HEK293T (cell line): ENCODE measurements around the gene KIRREL1.

ENCODE experiments used
- CTCF ChIA-PET: fragments of 350-600 bp; formaldehyde crosslinking; extraction: SDS; loops from one replicate; lab custom pipeline; 2021; ENCODE audit warnings: antibody characterized with exemption, inconsistent platforms; lab: Yijun Ruan, JAX
- POLR2A ChIA-PET: fragments of 350-600 bp; formaldehyde crosslinking; extraction: SDS; loops from one replicate; lab custom pipeline; 2020; ENCODE audit warnings: antibody characterized with exemption, inconsistent platforms; lab: Yijun Ruan, JAX
- DNase-seq: peaks from one replicate; pipeline ENCODE4 v3.0.0; 2012; ENCODE audit warnings: mixed read lengths; ENCODE audit errors: extremely low spot score
- ARNT ChIP-seq: fragments of 450-650 bp; IDR thresholded peaks from 2 replicates; pipeline ENCODE4 v1.6.1; 2017; ENCODE audit warnings: mild to moderate bottlenecking
- BHLHE40 ChIP-seq: fragments of 450-650 bp; IDR thresholded peaks from 2 replicates; pipeline ENCODE4 v1.6.1; 2016; ENCODE audit warnings: mild to moderate bottlenecking, moderate library complexity, borderline replicate concordance
- CTBP1 ChIP-seq: fragments of 450-650 bp; IDR thresholded peaks from 2 replicates; pipeline ENCODE4 v1.6.1; 2016; ENCODE audit warnings: borderline replicate concordance
- ELF4 ChIP-seq: fragments of 450-650 bp; IDR thresholded peaks from 2 replicates; pipeline ENCODE4 v1.6.1; 2017; ENCODE audit warnings: antibody characterized with exemption
- FOXA1 ChIP-seq: fragments of 450-650 bp; IDR thresholded peaks from 2 replicates; pipeline ENCODE4 v1.6.1; 2016; ENCODE audit warnings: mild to moderate bottlenecking
- FOXK2 ChIP-seq: fragments of 450-650 bp; IDR thresholded peaks from 2 replicates; pipeline ENCODE4 v1.6.1; 2016; ENCODE audit warnings: mild to moderate bottlenecking
- FOXM1 ChIP-seq: fragments of 450-650 bp; IDR thresholded peaks from 2 replicates; pipeline ENCODE4 v1.6.1; 2017; ENCODE audit warnings: mild to moderate bottlenecking, borderline replicate concordance
- HDGF ChIP-seq: fragments of 450-650 bp; IDR thresholded peaks from 2 replicates; pipeline ENCODE4 v1.6.1; 2017; ENCODE audit warnings: antibody characterized with exemption, borderline replicate concordance
- L3MBTL2 ChIP-seq: fragments of 450-650 bp; conservative IDR thresholded peaks from 2 replicates; pipeline ENCODE4 v1.6.1; 2016; ENCODE audit warnings: mild to moderate bottlenecking
- LEF1 ChIP-seq: fragments of 450-650 bp; IDR thresholded peaks from 2 replicates; pipeline ENCODE4 v1.6.1; 2017; ENCODE audit warnings: mild to moderate bottlenecking, borderline replicate concordance
- NFRKB ChIP-seq: fragments of 450-650 bp; IDR thresholded peaks from 2 replicates; pipeline ENCODE4 v1.6.1; 2016; ENCODE audit warnings: mild to moderate bottlenecking, moderate library complexity
- SP1 ChIP-seq: fragments of 450-650 bp; IDR thresholded peaks from 2 replicates; pipeline ENCODE4 v1.6.1; 2017
- SUZ12 ChIP-seq: fragments of 450-650 bp; IDR thresholded peaks from 2 replicates; pipeline ENCODE4 v1.6.1; 2016; ENCODE audit warnings: mild to moderate bottlenecking
- TARDBP ChIP-seq: fragments of 450-650 bp; IDR thresholded peaks from 2 replicates; pipeline ENCODE4 v1.6.1; 2016
- ZNF384 ChIP-seq: fragments of 450-650 bp; IDR thresholded peaks from 2 replicates; pipeline ENCODE4 v1.6.1; 2016
- TF ChIP-seq, protein P1 (sequence below): fragments of 450-650 bp; IDR thresholded peaks from 2 replicates; pipeline ENCODE4 v1.6.1; 2016

KIRREL1 gene

GRCh38 chr1:158045639-158046038 is 52.2 kb downstream of the KIRREL1 start:
- CTCF ChIA-PET = interaction anchor here (1.4 kb wide), 1 partner anchor 9 kb away, joined by 3 read pairs; no protein-coding TSS in a partner anchor
- TF ChIP-seq FOXK2 (no peak), SP1 (no peak), FOXA1 (no peak), CTBP1 (no peak), NFRKB (no peak), HDGF (no peak), ARNT (no peak), ELF4 (no peak), FOXM1 (no peak), BHLHE40 (no peak), ZNF384 (no peak), SUZ12 (no peak), TARDBP (no peak), L3MBTL2 (no peak), LEF1 (no peak)
- TF ChIP-seq, protein P1, sequence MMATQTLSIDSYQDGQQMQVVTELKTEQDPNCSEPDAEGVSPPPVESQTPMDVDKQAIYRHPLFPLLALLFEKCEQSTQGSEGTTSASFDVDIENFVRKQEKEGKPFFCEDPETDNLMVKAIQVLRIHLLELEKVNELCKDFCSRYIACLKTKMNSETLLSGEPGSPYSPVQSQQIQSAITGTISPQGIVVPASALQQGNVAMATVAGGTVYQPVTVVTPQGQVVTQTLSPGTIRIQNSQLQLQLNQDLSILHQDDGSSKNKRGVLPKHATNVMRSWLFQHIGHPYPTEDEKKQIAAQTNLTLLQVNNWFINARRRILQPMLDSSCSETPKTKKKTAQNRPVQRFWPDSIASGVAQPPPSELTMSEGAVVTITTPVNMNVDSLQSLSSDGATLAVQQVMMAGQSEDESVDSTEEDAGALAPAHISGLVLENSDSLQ = no peak
- DNase-seq = no peak
- POLR2A ChIA-PET = no interaction called here

DNA sequence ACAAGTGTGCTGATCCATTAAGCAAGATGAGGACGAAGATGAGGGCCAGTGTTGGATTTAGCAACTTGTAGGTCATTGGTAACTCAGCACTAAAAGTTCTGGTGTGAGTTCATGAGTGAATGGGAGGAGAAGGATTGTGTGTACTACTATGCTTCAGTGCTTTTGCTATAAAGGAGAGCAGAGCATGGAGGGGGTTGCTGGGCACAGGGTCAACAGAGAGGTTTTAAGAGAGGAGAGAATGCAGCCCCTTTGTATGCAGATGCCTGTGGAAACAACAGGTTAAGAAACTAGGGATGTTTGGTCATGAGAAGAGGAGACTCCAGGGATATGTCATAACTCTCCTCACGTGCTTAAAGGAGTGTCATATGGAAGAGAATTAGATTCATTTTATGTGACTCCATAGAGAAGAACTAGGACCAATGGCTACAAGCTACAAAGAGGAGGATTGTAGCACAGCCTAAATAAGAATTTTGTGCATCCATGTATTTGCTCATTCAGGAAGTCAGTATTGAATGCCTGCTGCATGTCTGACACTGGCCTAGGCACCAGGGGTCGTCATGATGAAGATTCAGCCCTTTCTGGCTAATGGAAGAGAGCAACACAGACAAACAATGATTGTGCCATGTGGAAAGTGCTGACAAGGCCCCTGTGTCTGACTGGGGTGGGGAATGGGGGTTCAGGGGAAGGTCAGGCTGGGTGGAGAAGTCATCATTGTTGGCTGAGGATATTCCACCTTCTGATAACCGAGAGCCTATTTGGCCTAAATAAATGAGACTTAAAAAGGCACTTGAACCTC is 53.5 kb downstream of the KIRREL1 start:
- TF ChIP-seq NFRKB (no peak), FOXA1 (no peak), BHLHE40 (no peak), LEF1 (no peak), HDGF (no peak), FOXM1 (no peak), TARDBP (no peak), SUZ12 (no peak), L3MBTL2 (no peak), ZNF384 (no peak), FOXK2 (no peak)
- TF ChIP-seq, protein P1 = no peak
- POLR2A ChIA-PET = no interaction called here

GRCh38 chr1:158048371-158049067 is 55.1 kb downstream of the KIRREL1 start:
- no peak for TF ChIP-seq FOXK2
- no peak for TF ChIP-seq HDGF
- no peak for TF ChIP-seq CTBP1
- TF ChIP-seq SUZ12 = no peak
- TF ChIP-seq L3MBTL2 = no peak
- TF ChIP-seq LEF1 = no peak
- TF ChIP-seq FOXA1 = no peak
- TF ChIP-seq, protein P1 = no peak
- no peak for TF ChIP-seq ZNF384
- TF ChIP-seq SP1 = no peak
- no peak for TF ChIP-seq ELF4
- no peak for TF ChIP-seq TARDBP
- no peak for TF ChIP-seq FOXM1
- no peak for TF ChIP-seq NFRKB
- no peak for TF ChIP-seq BHLHE40
- CTCF ChIA-PET = no interaction called here
- DNase-seq = no peak
- POLR2A ChIA-PET = no interaction called here

More for the DNA sequence above, 53.5 kb downstream of the KIRREL1 start:
- no peak for DNase-seq
- CTCF ChIA-PET = interaction anchor here (1.4 kb wide), 1 partner anchor 10 kb away, joined by 3 read pairs; no protein-coding TSS in a partner anchor

DNA sequence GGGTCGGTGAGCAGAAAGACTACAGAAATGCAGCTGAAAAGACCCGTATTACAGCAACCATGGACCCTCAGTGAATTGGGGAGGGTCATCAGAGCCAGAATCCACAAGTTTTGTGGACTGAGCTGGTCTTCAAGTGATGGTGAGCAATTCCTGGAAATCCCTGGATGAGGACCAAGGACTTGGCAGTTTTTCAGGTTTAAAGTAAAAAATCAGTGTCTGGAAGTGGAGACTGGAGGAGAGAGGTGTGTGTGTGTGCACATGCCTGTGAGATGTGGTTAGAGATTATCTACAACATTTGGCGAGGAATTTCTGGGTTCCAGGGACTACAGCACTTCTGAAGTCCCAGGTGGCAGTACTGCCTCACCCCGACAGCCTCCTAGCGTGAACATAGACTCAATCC is 56.4 kb downstream of the KIRREL1 start:
- ChIA-PET POLR2A (no interaction called here), CTCF (no interaction called here)
- no peak for DNase-seq
- TF ChIP-seq LEF1 (no peak), ELF4 (no peak), FOXK2 (no peak), ZNF384 (no peak), ARNT (no peak), FOXM1 (no peak), CTBP1 (no peak), TARDBP (no peak), SUZ12 (no peak), NFRKB (no peak), SP1 (no peak), HDGF (no peak)
- TF ChIP-seq, protein P1 = no peak

DNA sequence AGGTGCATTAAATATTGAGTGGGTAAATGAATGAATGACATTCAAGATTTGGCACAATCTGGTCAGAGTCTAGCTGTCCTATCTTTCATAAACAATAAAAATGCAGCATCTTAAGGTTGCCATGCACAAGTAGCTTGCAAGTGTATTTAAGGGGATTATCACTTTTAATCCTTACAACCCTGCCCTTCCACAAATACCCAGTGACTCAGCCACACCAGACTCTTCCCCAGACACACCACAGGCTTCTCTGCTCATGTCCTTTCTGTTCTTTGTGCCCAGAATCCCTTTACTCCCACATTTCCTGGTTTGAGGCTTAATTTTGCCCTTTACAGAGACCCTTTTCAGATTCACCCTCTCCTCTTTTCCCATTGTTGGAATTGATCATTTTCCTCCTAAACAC is 59.8 kb downstream of the KIRREL1 start:
- DNase-seq = no peak
- TF ChIP-seq FOXM1 (no peak), ELF4 (no peak), LEF1 (no peak), CTBP1 (no peak), FOXK2 (no peak)
- TF ChIP-seq, protein P1 = no peak
- POLR2A ChIA-PET = interaction anchor here (1.4 kb wide), 1 partner anchor 59 kb away, joined by 3 read pairs; no protein-coding TSS in a partner anchor
- CTCF ChIA-PET = interaction anchor here (0.9 to 2.5 kb wide), 5 partner anchors 9 to 69 kb away, joined by 3 to 7 read pairs (median 4); no protein-coding TSS in a partner anchor
